K562 (cell line): ENCODE data around the gene FGF13. TPM values are rescaled to one million over a fixed set of nuclear protein-coding genes. Genes with fewer than 3 reads are reported as not detected.

Experiments
- ATAC-seq: fragments of 200-7000 bp; cut with Tn5 transposase; 3 replicates; pipeline ENCODE4 v1.9.1; 2020; ENCODE audit warnings: moderate library complexity
- BruUV-seq: library from RNA; stranded (reverse); fragments of 400-500 nt; replicated peaks from 2 replicates; lab custom pipeline; 2021; lab: Mats Ljungman, UMichigan
- CTCF ChIA-PET: fragments of 300-600 bp; formaldehyde crosslinking; extraction: SDS; loops from one replicate; lab custom pipeline; 2021; ENCODE audit warnings: low intra/inter-chr PET ratio; lab: Yijun Ruan, JAX
- POLR2A ChIA-PET: fragments of 300-600, 350-650 bp; sonication (Branson Sonifier 250); formaldehyde crosslinking; extraction: SDS; loops from one replicate; lab custom pipeline; 2021; ENCODE audit warnings: antibody characterized with exemption, inconsistent platforms; lab: Yijun Ruan, JAX
- DNase-seq, 4 experiments: peaks; one replicate each; pipeline versions ENCODE4 v3.0.0 to v3.0.0-alpha.2; 2011 to 2018; ENCODE audit warnings: low spot score in 3 of 4, mixed read lengths in 3 of 4; ENCODE audit errors: extremely low read depth in 1 of 4
- FAIRE-seq: peaks from 2 replicates; lab custom pipeline; 2011; peaks lifted over from hg19 to GRCh38; lab: Jason Lieb, UNC
- H2AFZ ChIP-seq: 2 replicates; pipeline ENCODE4 v1.6.0; 2011; ENCODE audit warnings: low read depth, low read length, control low read depth, inconsistent platforms
- H3K27ac ChIP-seq: fragments of 200-600 bp; 3 replicates; pipeline ENCODE4 v1.8.0; 2011; ENCODE audit warnings: low read depth, mild to moderate bottlenecking, control low read depth, inconsistent platforms, low read length, moderate library complexity, mixed read lengths; ENCODE audit errors: extremely low read depth
- H3K27me3 ChIP-seq, 2 experiments: fragments of 300-600 bp in 1 of 2; 2 replicates in 1 of 2; 3 replicates in 1 of 2; pipeline versions ENCODE4 v1.6.0 to v1.8.0; 2011; ENCODE audit warnings: inconsistent platforms in 2 of 2, low read length in 2 of 2, mild to moderate bottlenecking in 1 of 2, mixed read lengths in 1 of 2, moderate library complexity in 1 of 2; ENCODE audit not compliant: control insufficient read depth in 2 of 2, insufficient read depth in 2 of 2
- H3K36me3 ChIP-seq: fragments of 300-600 bp; 3 replicates; pipeline ENCODE4 v1.8.0; 2011; ENCODE audit warnings: mild to moderate bottlenecking, low read length, inconsistent platforms; ENCODE audit not compliant: control insufficient read depth, insufficient read depth
- H3K4me1 ChIP-seq, 2 experiments: fragments of 200-600 bp in 1 of 2; replicated peaks in 1 of 2; 2 replicates in 1 of 2; 3 replicates in 1 of 2; pipeline versions ENCODE4 v1.5.1 to v1.8.0; 2011; ENCODE audit warnings: inconsistent platforms in 2 of 2, low read length in 2 of 2, mild to moderate bottlenecking in 1 of 2, mixed read lengths in 1 of 2, moderate library complexity in 1 of 2; ENCODE audit not compliant: control insufficient read depth in 2 of 2, insufficient read depth in 2 of 2
- H3K4me2 ChIP-seq: 2 replicates; pipeline ENCODE4 v1.6.1; 2011; ENCODE audit warnings: low read length, control low read depth, inconsistent platforms, mixed read lengths; ENCODE audit not compliant: insufficient read depth
- H3K4me3 ChIP-seq: fragments of 200-600 bp; sonication (generic), shearing (Covaris generic); 2 replicates; pipeline ENCODE4 v1.5.1; 2016; ENCODE audit warnings: control low read depth, inconsistent platforms
- H3K79me2 ChIP-seq: fragments of 200-600 bp; 3 replicates; pipeline ENCODE4 v1.8.0; 2011; ENCODE audit warnings: low read length, inconsistent platforms; ENCODE audit not compliant: control insufficient read depth, insufficient read depth
- H3K9ac ChIP-seq, 2 experiments: 2 replicates each; pipeline versions ENCODE4 v1.6.0 to v1.6.1; 2011; ENCODE audit warnings: low read depth in 2 of 2, low read length in 2 of 2, control low read depth in 1 of 2, inconsistent platforms in 1 of 2, mild to moderate bottlenecking in 1 of 2, mixed read lengths in 1 of 2; ENCODE audit not compliant: insufficient read depth in 1 of 2
- H3K9me1 ChIP-seq: one replicate; pipeline ENCODE4 v1.6.0; 2011; ENCODE audit warnings: inconsistent platforms, mild to moderate bottlenecking, low read length, moderate library complexity; ENCODE audit not compliant: control insufficient read depth, insufficient read depth
- H3K9me3 ChIP-seq: replicated peaks from 2 replicates; pipeline ENCODE4 v1.5.1; 2011; ENCODE audit warnings: low read depth, low read length, inconsistent platforms; ENCODE audit not compliant: control insufficient read depth, insufficient read depth
- H4K20me1 ChIP-seq: replicated peaks from 2 replicates; pipeline ENCODE4 v1.6.1; 2011; ENCODE audit warnings: low read length, inconsistent platforms, mixed read lengths; ENCODE audit not compliant: control insufficient read depth, insufficient read depth
- MYBL2 ChIP-seq, 2 experiments: fragments of 450-650 bp in 1 of 2; sonication (generic) in 1 of 2; formaldehyde crosslinking in 1 of 2; IDR thresholded peaks; 2 replicates each; pipeline versions ENCODE4 v1.6.1 to v1.8.1; 2017 to 2022; ENCODE audit warnings: borderline replicate concordance in 1 of 2, inconsistent platforms in 1 of 2, low read depth in 1 of 2, mild to moderate bottlenecking in 1 of 2, missing genetic modification reagents in 1 of 2, moderate library complexity in 1 of 2
- RB1 ChIP-seq: fragments of 450-650 bp; IDR thresholded peaks from 2 replicates; pipeline ENCODE4 v1.6.1; 2017; ENCODE audit warnings: low read depth, mild to moderate bottlenecking
- SETDB1 ChIP-seq: IDR thresholded peaks from one replicate; pipeline ENCODE4 v1.6.1; 2012; ENCODE audit warnings: low read length, control low read depth, inconsistent platforms
- ZKSCAN3 ChIP-seq: fragments of 250-450 bp; sonication (Bioruptor Pico); IDR thresholded peaks from 2 replicates; pipeline ENCODE4 v1.4.0; 2020
- ZNF707 ChIP-seq: fragments of 250-450 bp; sonication (Bioruptor Pico); conservative IDR thresholded peaks from 2 replicates; pipeline ENCODE4 v1.8.0; 2022; ENCODE audit warnings: inconsistent platforms, mild to moderate bottlenecking, moderate library complexity
- WGBS: fragments of 100-300 bp; shearing (Covaris generic); methylation state at CpG from one replicate; pipeline ENCODE4 v1.1.6; 2016; ENCODE audit warnings: low coverage, mixed read lengths; ENCODE audit not compliant: insufficient coverage; ENCODE audit errors: missing lambda C conversion rate; 5-methylcytosine and 5-hydroxymethylcytosine counted together
- in situ Hi-C: fragments of 300-500 bp; cut with MboI; formaldehyde crosslinking; loops from 4 replicates; pipeline ENCODE4 v1.15.0; 2018; ENCODE audit warnings: inconsistent platforms, mixed read lengths
- intact Hi-C: fragments of 100-400 bp; cut with micrococcal nuclease; formaldehyde crosslinking; loops from 2 replicates; pipeline ENCODE4 v1.14.2; 2022
- polyA plus RNA-seq, 8 experiments: library from polyadenylated mRNA; depleted of rRNA in 4 of 8; stranded (reverse) in 5 of 8; unstranded in 3 of 8; fragments of >200 nt; fragmentation: Nextera tagmentation in 2 of 8; fragmentation: Illumina TruSeq in 1 of 8; extraction: Ambion mirVana in 2 of 8; extraction: Trizol in 1 of 8; gene quantifications; 2 replicates each; pipeline versions ENCODE4 v1.2.1 to v1.2.3, GENCODE V29; 2011 to 2014; ENCODE audit warnings: inconsistent platforms in 1 of 8, missing spikeins in 1 of 8
- total RNA-seq, 7 experiments: library from RNA; depleted of rRNA in 6 of 7; stranded (reverse); fragments of >200 nt in 6 of 7; fragmentation: Illumina TruSeq in 2 of 7; extraction: Trizol in 2 of 7; gene quantifications; 2 replicates each; pipeline versions ENCODE4 v1.2.1 to v1.2.3, GENCODE V29; 2011 to 2021; ENCODE audit warnings: low replicate concordance in 1 of 7
- TF ChIP-seq, protein P1 (sequence below): sonication (generic); IDR thresholded peaks from 2 replicates; pipeline ENCODE4 v1.6.1; 2016
- TF ChIP-seq, protein P2 (sequence below): fragments of 250-450 bp; sonication (Bioruptor Pico); IDR thresholded peaks from 2 replicates; pipeline ENCODE4 v1.4.0; 2020
- TF ChIP-seq, protein P3 (sequence below): sonication (generic); formaldehyde crosslinking; IDR thresholded peaks from 2 replicates; pipeline ENCODE4 v1.4.0; 2020; ENCODE audit warnings: mild to moderate bottlenecking, missing genetic modification reagents
- TF ChIP-seq, protein P4 (sequence below): IDR thresholded peaks from 2 replicates; pipeline ENCODE4 v1.6.1; 2016; ENCODE audit warnings: missing genetic modification characterization, missing compliant biosample characterization

FGF13 gene
- total and polyA plus RNA-seq, 9 of the 15 experiments (the other 6 are each of a cell fraction or from before 2014, with no cell fraction given): 14.8 to 95.7 (median 60.8) TPM

DNA sequence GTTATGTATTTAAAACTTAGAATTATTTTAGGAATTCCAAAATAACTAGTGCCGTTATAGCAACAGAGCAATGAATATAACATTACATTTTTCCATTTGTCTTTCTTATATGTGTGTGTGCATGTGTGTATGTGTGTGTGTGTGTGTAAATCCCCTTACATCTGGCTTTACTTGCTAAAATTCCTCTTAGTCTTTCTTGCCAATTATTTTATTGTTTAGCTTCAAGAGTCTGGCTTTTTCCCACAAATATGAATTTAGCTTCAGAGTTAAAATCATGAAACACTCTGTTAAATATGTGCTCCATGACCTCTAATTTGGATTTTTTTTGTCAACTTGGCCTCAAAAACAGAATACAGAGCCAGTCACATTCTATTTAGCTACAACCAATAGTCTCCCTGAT, 18.9 kb downstream of the FGF13 start (continued):
- TF ChIP-seq ZKSCAN3 (no peak), ZNF707 (no peak)
- TF ChIP-seq, protein P1, sequence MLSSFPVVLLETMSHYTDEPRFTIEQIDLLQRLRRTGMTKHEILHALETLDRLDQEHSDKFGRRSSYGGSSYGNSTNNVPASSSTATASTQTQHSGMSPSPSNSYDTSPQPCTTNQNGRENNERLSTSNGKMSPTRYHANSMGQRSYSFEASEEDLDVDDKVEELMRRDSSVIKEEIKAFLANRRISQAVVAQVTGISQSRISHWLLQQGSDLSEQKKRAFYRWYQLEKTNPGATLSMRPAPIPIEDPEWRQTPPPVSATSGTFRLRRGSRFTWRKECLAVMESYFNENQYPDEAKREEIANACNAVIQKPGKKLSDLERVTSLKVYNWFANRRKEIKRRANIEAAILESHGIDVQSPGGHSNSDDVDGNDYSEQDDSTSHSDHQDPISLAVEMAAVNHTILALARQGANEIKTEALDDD: no peak

DNA sequence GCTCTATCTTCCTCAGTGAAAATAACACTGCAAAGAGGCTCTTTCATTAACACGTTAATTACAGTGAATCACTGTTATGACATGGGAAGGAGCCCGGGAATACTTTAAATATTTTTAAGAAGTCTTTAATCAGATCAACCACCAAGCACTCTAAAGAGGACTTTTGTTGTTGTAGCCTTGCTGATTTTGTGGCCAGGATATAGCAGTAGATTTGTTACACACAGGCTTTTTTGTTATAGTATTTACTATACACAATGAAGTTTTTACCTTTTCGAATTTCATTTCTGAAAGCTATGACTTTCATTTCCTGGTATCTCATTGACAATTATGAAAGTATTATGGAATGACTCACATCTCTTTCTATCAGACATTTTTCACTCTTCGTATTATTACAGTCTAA, 20.3 kb downstream of the FGF13 start:
- H3K4me1 ChIP-seq: no peaks in the 10 kb centered on the region
- no peak for DNase-seq
- WGBS: 35% methylated on average over 4 of the region's 4 CpGs
- no peak overlapping the region for H3K9ac ChIP-seq
- no peak overlapping the region for H3K27ac ChIP-seq
- no peaks in the 10 kb centered on the region for H3K9me1 ChIP-seq
- CTCF ChIA-PET: no interaction called here
- H3K27me3 ChIP-seq: no peaks in the 10 kb centered on the region
- H3K79me2 ChIP-seq: no peaks in the 10 kb centered on the region
- no peak for ATAC-seq
- intact Hi-C loops: no loop called here
- H3K9me3 ChIP-seq: no peaks in the 10 kb centered on the region
- TF ChIP-seq, protein P2, sequence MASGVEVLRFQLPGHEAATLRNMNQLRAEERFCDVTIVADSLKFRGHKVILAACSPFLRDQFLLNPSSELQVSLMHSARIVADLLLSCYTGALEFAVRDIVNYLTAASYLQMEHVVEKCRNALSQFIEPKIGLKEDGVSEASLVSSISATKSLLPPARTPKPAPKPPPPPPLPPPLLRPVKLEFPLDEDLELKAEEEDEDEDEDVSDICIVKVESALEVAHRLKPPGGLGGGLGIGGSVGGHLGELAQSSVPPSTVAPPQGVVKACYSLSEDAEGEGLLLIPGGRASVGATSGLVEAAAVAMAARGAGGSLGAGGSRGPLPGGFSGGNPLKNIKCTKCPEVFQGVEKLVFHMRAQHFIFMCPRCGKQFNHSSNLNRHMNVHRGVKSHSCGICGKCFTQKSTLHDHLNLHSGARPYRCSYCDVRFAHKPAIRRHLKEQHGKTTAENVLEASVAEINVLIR (CRISPR knock-in tag): no peak
- TF ChIP-seq SETDB1 (no peak), RB1 (no peak), MYBL2 (IDR thresholded peaks at IDR 0.05; ENCODE audit: low read depth) (no peak), MYBL2 (CRISPR knock-in tag; IDR thresholded peaks at IDR 0.05; ENCODE audit: borderline replicate concordance) (no peak)
- TF ChIP-seq, protein P3, sequence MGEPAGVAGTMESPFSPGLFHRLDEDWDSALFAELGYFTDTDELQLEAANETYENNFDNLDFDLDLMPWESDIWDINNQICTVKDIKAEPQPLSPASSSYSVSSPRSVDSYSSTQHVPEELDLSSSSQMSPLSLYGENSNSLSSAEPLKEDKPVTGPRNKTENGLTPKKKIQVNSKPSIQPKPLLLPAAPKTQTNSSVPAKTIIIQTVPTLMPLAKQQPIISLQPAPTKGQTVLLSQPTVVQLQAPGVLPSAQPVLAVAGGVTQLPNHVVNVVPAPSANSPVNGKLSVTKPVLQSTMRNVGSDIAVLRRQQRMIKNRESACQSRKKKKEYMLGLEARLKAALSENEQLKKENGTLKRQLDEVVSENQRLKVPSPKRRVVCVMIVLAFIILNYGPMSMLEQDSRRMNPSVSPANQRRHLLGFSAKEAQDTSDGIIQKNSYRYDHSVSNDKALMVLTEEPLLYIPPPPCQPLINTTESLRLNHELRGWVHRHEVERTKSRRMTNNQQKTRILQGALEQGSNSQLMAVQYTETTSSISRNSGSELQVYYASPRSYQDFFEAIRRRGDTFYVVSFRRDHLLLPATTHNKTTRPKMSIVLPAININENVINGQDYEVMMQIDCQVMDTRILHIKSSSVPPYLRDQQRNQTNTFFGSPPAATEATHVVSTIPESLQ (CRISPR knock-in tag): no peak
- TF ChIP-seq, protein P4, sequence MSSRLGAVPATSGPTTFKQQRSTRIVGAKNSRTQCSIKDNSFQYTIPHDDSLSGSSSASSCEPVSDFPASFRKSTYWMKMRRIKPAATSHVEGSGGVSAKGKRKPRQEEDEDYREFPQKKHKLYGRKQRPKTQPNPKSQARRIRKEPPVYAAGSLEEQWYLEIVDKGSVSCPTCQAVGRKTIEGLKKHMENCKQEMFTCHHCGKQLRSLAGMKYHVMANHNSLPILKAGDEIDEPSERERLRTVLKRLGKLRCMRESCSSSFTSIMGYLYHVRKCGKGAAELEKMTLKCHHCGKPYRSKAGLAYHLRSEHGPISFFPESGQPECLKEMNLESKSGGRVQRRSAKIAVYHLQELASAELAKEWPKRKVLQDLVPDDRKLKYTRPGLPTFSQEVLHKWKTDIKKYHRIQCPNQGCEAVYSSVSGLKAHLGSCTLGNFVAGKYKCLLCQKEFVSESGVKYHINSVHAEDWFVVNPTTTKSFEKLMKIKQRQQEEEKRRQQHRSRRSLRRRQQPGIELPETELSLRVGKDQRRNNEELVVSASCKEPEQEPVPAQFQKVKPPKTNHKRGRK (tag): no peak
- TF ChIP-seq, all 486 proteins: peak for 0
- Histone ChIP-seq H3K4me3 (no peak overlapping the region), H3K4me2 (no peak overlapping the region), H2AFZ (no peak overlapping the region), H3K36me3 (no peaks in the 10 kb centered on the region), H4K20me1 (no peaks in the 10 kb centered on the region)
- no TSS peak for BruUV-seq
- FAIRE-seq: no peak
- in situ Hi-C loops: no loop called here
- POLR2A ChIA-PET: no interaction called here
